Measurements from ENCODE around the gene CCDC97.

CCDC97 gene

GRCh38 chr19:41363753-41364523 lies 54.0 kb downstream of the CCDC97 start, which contains the start of gene B9D2 (continued):
- TF ChIP-seq PRDM4 (tag by site-specific recombination; IDR thresholded peaks at IDR 0.05) (no peak), SCRT1 (tag by site-specific recombination; IDR thresholded peaks at IDR 0.05; ENCODE audit: borderline replicate concordance) (no peak), ZBTB7A (tag by site-specific recombination; IDR thresholded peaks at IDR 0.05; ENCODE audit: low read depth) (no peak), KLF8 (tag by site-specific recombination; IDR thresholded peaks at IDR 0.05) (peak; percentile 37; the same call in 1 of the 2 replicates), ZBTB21 (tag by site-specific recombination; IDR thresholded peaks at IDR 0.05) (peak; percentile 79), IKZF3 (tag by site-specific recombination; IDR thresholded peaks at IDR 0.05) (peak; percentile 66), ZNF76 (tag by site-specific recombination; IDR thresholded peaks at IDR 0.05; ENCODE audit: borderline replicate concordance, low read depth) (peak; percentile 81; the same call in 1 of the 2 replicates), ZNF335 (tag by site-specific recombination; conservative IDR thresholded peaks at IDR 0.05) (peak; percentile 90), ZNF23 (tag by site-specific recombination; IDR thresholded peaks at IDR 0.05; ENCODE audit: borderline replicate concordance) (no peak), ZNF610 (tag by site-specific recombination; IDR thresholded peaks at IDR 0.05; ENCODE audit: borderline replicate concordance) (0 out of 2 replicates have a peak, but pooled peaks have one; percentile 27), GLIS2 (tag by site-specific recombination; IDR thresholded peaks at IDR 0.05) (peak; percentile 79), ZNF157 (tag by site-specific recombination; IDR thresholded peaks at IDR 0.05) (no peak), ZNF561 (tag by site-specific recombination; IDR thresholded peaks at IDR 0.05; ENCODE audit: borderline replicate concordance) (no peak), ZNF366 (tag by site-specific recombination; conservative IDR thresholded peaks at IDR 0.05) (peak; percentile 48), OSR2 (tag by site-specific recombination; IDR thresholded peaks at IDR 0.05) (no peak), ZNF175 (tag by site-specific recombination; IDR thresholded peaks at IDR 0.05) (no peak), HOXA7 (CRISPR knock-in tag; IDR thresholded peaks at IDR 0.05; ENCODE audit: borderline replicate concordance) (no peak), YY2 (tag by site-specific recombination; IDR thresholded peaks at IDR 0.05) (peak; percentile 99), ZNF350 (tag by site-specific recombination; IDR thresholded peaks at IDR 0.05) (no peak), ZSCAN30 (tag by site-specific recombination; IDR thresholded peaks at IDR 0.05) (no peak), ZSCAN16 (tag by site-specific recombination; IDR thresholded peaks at IDR 0.05) (no peak), SP2 (tag by site-specific recombination; IDR thresholded peaks at IDR 0.05) (peak; percentile 92), ZNF362 (tag by site-specific recombination; IDR thresholded peaks at IDR 0.05) (no peak), KLF16 (tag by site-specific recombination; IDR thresholded peaks at IDR 0.05) (no peak), ZNF747 (tag by site-specific recombination; IDR thresholded peaks at IDR 0.05) (no peak)
- TF ChIP-seq, protein P1, sequence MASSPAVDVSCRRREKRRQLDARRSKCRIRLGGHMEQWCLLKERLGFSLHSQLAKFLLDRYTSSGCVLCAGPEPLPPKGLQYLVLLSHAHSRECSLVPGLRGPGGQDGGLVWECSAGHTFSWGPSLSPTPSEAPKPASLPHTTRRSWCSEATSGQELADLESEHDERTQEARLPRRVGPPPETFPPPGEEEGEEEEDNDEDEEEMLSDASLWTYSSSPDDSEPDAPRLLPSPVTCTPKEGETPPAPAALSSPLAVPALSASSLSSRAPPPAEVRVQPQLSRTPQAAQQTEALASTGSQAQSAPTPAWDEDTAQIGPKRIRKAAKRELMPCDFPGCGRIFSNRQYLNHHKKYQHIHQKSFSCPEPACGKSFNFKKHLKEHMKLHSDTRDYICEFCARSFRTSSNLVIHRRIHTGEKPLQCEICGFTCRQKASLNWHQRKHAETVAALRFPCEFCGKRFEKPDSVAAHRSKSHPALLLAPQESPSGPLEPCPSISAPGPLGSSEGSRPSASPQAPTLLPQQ (tag by site-specific recombination; IDR thresholded peaks at IDR 0.05), result peak; percentile 13; the same call in 1 of the 2 replicates
- TF ChIP-seq, protein P2, sequence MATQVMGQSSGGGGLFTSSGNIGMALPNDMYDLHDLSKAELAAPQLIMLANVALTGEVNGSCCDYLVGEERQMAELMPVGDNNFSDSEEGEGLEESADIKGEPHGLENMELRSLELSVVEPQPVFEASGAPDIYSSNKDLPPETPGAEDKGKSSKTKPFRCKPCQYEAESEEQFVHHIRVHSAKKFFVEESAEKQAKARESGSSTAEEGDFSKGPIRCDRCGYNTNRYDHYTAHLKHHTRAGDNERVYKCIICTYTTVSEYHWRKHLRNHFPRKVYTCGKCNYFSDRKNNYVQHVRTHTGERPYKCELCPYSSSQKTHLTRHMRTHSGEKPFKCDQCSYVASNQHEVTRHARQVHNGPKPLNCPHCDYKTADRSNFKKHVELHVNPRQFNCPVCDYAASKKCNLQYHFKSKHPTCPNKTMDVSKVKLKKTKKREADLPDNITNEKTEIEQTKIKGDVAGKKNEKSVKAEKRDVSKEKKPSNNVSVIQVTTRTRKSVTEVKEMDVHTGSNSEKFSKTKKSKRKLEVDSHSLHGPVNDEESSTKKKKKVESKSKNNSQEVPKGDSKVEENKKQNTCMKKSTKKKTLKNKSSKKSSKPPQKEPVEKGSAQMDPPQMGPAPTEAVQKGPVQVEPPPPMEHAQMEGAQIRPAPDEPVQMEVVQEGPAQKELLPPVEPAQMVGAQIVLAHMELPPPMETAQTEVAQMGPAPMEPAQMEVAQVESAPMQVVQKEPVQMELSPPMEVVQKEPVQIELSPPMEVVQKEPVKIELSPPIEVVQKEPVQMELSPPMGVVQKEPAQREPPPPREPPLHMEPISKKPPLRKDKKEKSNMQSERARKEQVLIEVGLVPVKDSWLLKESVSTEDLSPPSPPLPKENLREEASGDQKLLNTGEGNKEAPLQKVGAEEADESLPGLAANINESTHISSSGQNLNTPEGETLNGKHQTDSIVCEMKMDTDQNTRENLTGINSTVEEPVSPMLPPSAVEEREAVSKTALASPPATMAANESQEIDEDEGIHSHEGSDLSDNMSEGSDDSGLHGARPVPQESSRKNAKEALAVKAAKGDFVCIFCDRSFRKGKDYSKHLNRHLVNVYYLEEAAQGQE (tag by site-specific recombination; IDR thresholded peaks at IDR 0.05), result no peak
